Measurements from ENCODE around the gene HEPHL1.
"Not testable (repeated sequence)": the region's sequence is repeated elsewhere in the genome, so short reads cannot be mapped to it uniquely, and the experiment has no call there.

The HEPHL1 gene

DNA sequence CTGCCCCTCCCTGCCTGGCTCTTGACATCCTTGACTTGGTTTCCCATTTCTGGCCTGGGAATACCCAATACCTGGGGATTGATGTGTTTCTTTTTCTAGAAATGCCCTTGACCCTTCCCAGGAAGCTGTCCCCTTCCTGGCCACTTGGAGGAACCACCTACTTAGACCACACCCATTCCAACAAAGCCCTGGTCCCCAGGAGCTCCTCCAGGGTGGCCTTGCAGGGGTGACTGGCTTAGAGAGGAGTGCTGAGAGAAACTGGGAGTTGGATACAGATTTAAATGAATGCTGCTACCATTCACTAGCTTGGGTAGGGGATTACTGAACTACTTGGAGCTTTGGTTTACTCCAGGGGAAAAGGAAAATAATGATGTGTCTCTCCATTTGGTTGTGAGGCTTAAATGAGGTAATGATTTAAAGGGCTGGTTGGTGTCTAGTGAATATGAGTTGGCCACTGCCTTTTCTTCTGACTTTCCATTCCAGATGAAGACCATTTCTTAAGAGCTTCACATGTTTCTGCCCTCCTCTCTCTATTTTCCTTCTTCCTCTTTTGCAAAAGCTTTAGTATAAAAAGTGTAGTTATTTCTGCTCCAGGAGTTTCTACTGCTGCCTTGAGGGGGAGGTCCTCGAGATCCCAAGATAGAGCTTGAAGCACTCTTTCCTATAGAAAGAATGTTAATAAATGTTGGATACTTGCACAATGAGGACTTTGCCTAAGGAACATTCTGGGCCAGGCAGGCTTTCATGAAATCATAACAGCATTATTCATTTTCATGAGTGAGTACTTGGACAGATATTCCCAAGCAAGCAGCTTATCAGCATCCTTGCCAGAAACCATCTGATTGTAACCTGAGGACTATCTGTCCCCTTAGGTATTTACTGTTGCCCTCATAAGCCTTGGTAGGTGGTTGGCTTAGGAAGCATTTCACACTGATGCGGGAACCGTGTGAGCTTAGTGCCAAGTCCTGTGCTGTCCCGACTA lies 129.8 kb downstream of the HEPHL1 start:
- DNase-seq (ENCODE audit: low read depth, low spot score): no peak

DNA sequence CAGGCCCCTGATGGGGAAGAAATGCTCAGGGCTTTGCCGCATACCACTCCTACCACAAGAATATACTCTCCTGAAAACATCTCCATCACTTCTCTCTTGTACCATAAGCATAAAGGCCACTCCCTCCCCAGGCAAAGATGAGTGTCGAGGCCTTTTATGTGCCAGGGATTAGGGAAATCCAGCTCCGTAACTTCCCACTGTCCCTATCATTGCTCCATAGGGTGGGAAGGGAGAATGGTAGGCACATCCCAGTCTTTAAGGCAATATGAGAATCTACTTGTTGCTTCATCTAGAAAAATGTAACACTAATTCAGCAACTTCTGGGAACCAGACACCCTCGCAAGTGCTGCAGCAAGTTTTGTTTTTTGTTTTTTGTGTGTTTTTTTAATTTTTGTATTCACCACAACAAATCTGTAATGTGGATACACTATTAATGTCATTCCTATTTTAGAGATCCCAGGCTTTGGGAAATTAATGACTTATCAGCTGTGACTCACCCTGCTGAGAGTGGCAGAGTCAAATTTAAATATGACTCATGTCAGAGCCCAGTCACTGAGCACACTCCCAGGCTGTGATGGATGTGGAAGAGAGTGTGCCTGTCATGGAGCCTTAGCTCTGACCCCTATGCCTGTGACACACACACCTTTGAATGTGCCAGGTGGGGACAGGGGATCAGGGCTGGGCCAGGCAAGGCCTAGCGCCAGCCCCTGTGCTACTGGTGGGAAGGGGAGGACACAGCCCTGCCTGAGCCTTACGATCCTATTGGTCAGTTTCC lies 130.9 kb downstream of the HEPHL1 start:
- DNase-seq (ENCODE audit: low read depth, low spot score): no peak

DNA sequence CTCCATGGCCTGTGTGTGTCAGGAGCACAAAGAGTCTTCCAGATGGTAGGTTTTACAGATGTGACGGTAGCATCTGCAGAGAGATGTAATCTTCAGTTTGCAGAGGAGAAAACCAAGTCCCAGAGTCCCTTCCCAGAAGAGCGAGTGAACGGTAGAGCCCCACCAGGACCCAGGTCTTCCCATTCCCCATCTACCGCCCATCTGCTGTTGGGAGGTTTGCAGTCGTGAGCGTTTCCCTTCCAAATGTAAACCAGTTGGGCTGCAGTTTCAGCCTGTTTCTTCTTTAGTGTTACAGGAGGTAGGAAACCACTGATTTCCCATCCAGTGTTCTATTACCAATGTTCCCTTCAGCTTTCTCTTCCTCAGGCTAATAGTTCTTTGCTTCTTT lies 131.5 kb downstream of the HEPHL1 start:
- DNase-seq (ENCODE audit: low read depth, low spot score): no peak

DNA sequence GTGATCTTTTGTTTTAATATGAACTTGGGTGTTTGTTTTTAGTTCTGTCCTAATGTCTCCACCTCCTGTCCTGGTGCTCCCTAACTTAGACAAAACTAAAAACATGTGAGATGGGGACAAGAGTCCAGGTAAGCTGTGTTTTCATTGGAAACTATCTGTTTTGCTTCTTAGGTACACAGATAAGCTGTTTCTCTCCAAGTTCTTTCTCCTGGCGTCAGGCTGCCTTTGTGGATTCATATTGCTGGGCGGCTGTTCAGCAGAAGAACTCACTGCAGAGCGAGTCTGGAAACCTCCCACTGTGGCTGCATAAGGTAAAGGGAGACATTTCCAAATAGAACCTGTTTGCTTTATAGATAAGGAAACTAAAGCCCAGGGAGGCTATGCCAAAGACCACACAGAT lies 132.2 kb downstream of the HEPHL1 start:
- DNase-seq (ENCODE audit: low read depth, low spot score): no peak

DNA sequence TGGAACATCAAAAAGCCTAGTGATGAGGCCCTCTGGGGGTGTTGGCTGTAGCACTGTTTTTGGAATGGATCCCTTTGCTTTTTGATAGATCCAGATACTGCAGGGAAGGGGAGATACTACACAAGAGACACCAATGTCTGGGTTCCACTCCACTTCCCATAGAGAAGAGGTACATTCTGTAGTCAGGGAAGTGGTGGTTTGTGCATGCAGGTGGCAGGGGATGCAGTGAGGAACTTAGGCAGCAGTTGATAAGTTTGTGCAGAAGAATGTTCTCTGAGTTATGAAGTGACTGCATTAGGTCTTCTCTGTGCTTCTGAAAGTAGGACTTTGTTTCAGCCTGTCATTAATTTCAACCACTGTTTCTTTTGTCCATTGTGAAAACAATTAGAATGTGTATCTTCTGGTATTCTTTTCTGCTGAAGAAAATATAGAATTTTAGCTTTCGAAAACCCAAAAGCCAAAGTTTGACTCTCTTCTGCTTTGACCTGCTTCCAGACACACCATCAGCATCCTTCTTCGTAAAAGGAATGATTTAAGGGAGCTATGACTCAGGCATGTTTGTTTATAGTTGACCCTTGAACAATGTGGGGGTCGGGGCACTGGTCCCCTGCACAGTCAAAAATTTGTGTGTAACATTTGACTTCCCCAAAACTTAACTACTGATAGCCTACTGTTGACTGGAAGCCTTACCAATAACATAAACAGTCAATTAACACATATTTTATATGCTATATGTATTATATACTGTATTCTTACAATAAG lies 133.1 kb downstream of the HEPHL1 start:
- DNase-seq (ENCODE audit: low read depth, low spot score): no peak

DNA sequence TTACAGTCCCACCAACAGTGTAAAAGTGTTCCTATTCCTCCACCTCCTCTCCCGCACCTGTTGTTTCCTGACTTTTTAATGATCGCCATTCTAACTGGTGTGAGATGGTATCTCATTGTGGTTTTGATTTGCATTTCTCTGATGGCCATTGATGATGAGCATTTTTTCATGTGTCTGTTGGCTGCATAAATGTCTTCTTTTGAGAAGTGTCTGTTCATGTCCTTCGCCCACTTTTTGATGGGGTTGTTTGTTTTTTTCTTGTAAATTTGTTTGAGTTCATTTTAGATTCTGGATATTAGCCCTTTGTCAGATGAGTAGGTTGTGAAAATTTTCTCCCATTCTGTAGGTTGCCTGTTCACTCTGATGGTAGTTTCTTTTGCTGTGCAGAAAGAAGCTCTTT lies 136.2 kb downstream of the HEPHL1 start:
- DNase-seq (ENCODE audit: low read depth, low spot score): not testable (repeated sequence)
